Gastrocnemius medialis (tissue), 4 donors: ENCODE data around the gene OXCT2.

Experiments
- CTCF ChIP-seq, 5 experiments: fragments of 450-650 bp in 3 of 5; fragments of 200-600 bp in 2 of 5; sonication (generic) in 2 of 5; IDR thresholded peaks in 4 of 5; conservative IDR thresholded peaks in 1 of 5; 1 replicate in 4 of 5; 2 replicates in 1 of 5; pipeline ENCODE4 v1.5.1; 2016 to 2019; ENCODE audit warnings: antibody characterized with exemption in 5 of 5, mild to moderate bottlenecking in 3 of 5, moderate library complexity in 3 of 5
- POLR2A ChIP-seq, 2 donors: fragments of 450-650 bp; IDR thresholded peaks; one replicate each; pipeline ENCODE4 v1.6.1; 2017; ENCODE audit warnings: antibody characterized with exemption in 2 of 2, mild to moderate bottlenecking in 2 of 2, moderate library complexity in 2 of 2

- TF ChIP-seq POLR2A (IDR thresholded peaks at IDR 0.05) (no peak), CTCF (IDR thresholded peaks at IDR 0.05 in 4 of 5, conservative IDR thresholded peaks at IDR 0.05 in 1 of 5) (no peak)
Observed at GRCh38 chr1:39751595-39751994, 19.6 kb downstream of the OXCT2 start.
